Fibroblast of lung (primary cell): ENCODE measurements around the gene NECTIN1.

Experiments
- CTCF ChIP-seq, 2 donors: IDR thresholded peaks in 1 of 2; conservative IDR thresholded peaks in 1 of 2; 1 replicate in 1 of 2; 2 replicates in 1 of 2; pipeline ENCODE4 v1.5.1; 2011 to 2012; ENCODE audit warnings: low read length in 2 of 2, control low read depth in 1 of 2, inconsistent platforms in 1 of 2, low read depth in 1 of 2, mild to moderate bottlenecking in 1 of 2
- EZH2 ChIP-seq: IDR thresholded peaks from 2 replicates; pipeline ENCODE4 v1.5.1; 2012; ENCODE audit warnings: low read length, control low read depth, mild to moderate bottlenecking; ENCODE audit errors: missing control alignments

- TF ChIP-seq CTCF (conservative IDR thresholded peaks at IDR 0.05 in 1 of 2, IDR thresholded peaks at IDR 0.05 in 1 of 2; ENCODE audit: low read depth in 1 of 2, low read length in 2 of 2) = no peak
- no peak for TF ChIP-seq EZH2
These were observed 77.0 kb downstream of the NECTIN1 start for GRCh38 chr11:119651802-119652584.
